ENCODE results near the gene UBE2G2. TPM values are rescaled to one million over a fixed set of nuclear protein-coding genes. Genes with fewer than 3 reads are reported as not detected.
A peak's percentile ranks its signal among the peaks of the same experiment; 100 is the strongest.

UBE2G2 gene
- total RNA-seq, 1 experiment from 2014 or later = 212 TPM

DNA sequence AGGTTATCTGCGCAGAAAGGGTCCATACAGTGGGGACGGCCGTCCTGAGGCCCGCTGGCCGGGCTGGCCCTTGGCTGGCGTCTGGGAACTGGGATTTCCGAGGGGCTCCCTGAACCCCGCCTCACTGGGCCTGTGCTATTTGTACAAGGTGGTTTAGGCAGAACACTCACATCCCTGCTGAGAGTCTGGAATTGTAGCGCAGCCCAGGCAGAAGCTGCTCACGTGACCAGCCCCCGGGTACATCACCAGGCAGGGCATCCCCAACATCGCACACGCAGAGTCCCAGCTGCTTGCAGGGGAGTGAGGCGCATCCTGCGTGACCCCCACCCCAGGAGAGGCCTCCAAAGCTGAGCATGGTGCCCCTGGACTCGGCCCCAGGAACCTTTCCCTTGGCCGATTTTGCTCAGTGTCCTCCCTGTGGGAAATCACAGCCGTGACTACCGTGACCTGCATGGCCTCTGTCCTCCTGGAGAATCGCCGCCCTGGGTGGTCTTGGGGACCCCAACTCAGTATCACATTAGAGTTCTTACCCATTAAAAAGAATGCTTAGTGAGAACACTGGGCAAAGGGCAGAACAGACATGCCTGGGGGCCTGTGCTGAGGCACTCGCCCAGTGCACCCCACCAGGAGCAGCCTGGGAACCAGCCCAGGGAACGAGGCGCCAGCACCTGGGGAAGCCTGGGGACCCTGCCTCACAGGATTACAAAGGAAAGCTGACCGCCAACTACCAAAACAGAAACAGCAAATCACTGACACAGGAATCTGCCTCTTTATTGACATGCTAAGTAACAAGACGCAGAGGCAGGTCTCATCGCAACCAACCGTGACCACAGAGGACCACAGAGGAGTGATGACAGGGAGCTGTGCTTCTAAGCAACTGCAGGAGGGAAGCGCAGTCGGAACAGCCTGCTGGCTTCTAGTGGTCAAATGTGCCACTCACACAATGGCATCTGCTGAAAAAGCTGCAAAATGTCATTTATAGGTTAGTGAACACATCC lies 33.5 kb downstream of the UBE2G2 start:
- intact Hi-C loops (cut with micrococcal nuclease; ENCODE audit: unreplicated experiment) = no loop called here
- no TSS peak for BruUV-seq (replicated peaks)
- Histone ChIP-seq H3K36me3 (ENCODE audit: insufficient read depth, low read length, poor library complexity, severe bottlenecking) (peaks cover 37% of the 10 kb centered on the region), H3K27ac (ENCODE audit: low read depth, low read length, poor library complexity, severe bottlenecking) (peak overlapping the region; percentile 55), H3K4me1 (ENCODE audit: insufficient read depth, low read length, poor library complexity, severe bottlenecking) (no peaks in the 10 kb centered on the region), H3K27me3 (replicated peaks; ENCODE audit: insufficient read depth, low read depth, low read length, poor library complexity) (no peaks in the 10 kb centered on the region), H3K9me3 (ENCODE audit: low read depth, low read length, poor library complexity, severe bottlenecking) (no peaks in the 10 kb centered on the region), H3K4me3 (ENCODE audit: low read depth, low read length, poor library complexity, severe bottlenecking) (no peak overlapping the region)
- no peak for DNase-seq (ENCODE audit: low spot score)
- TF ChIP-seq EZH2 (IDR thresholded peaks at IDR 0.05; ENCODE audit: borderline replicate concordance, low read depth, low read length, poor library complexity, severe bottlenecking) = no peak
- TF ChIP-seq, protein P1, sequence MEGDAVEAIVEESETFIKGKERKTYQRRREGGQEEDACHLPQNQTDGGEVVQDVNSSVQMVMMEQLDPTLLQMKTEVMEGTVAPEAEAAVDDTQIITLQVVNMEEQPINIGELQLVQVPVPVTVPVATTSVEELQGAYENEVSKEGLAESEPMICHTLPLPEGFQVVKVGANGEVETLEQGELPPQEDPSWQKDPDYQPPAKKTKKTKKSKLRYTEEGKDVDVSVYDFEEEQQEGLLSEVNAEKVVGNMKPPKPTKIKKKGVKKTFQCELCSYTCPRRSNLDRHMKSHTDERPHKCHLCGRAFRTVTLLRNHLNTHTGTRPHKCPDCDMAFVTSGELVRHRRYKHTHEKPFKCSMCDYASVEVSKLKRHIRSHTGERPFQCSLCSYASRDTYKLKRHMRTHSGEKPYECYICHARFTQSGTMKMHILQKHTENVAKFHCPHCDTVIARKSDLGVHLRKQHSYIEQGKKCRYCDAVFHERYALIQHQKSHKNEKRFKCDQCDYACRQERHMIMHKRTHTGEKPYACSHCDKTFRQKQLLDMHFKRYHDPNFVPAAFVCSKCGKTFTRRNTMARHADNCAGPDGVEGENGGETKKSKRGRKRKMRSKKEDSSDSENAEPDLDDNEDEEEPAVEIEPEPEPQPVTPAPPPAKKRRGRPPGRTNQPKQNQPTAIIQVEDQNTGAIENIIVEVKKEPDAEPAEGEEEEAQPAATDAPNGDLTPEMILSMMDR (conservative IDR thresholded peaks at IDR 0.05; ENCODE audit: low read depth, low read length) = no peak
- ChIA-PET POLR2A (ENCODE audit: low non-redundant PET) (no interaction called here), CTCF (no interaction called here)

GRCh38 chr21:44766818-44767354 lies 34.7 kb downstream of the UBE2G2 start:
- no peak for DNase-seq (ENCODE audit: low spot score)

GRCh38 chr21:44766014-44766817 lies 35.4 kb downstream of the UBE2G2 start:
- intact Hi-C loops (cut with micrococcal nuclease; ENCODE audit: unreplicated experiment) = no loop called here
- BruUV-seq (replicated peaks) = no TSS peak
- TF ChIP-seq, protein P1 (conservative IDR thresholded peaks at IDR 0.05; ENCODE audit: low read depth, low read length) = no peak
- TF ChIP-seq EZH2 (IDR thresholded peaks at IDR 0.05; ENCODE audit: borderline replicate concordance, low read depth, low read length, poor library complexity, severe bottlenecking) = no peak
- DNase-seq (ENCODE audit: low spot score) = no peak
- Histone ChIP-seq H3K9me3 (ENCODE audit: low read depth, low read length, poor library complexity, severe bottlenecking) (no peaks in the 10 kb centered on the region), H3K27ac (ENCODE audit: low read depth, low read length, poor library complexity, severe bottlenecking) (no peak overlapping the region), H3K4me3 (ENCODE audit: low read depth, low read length, poor library complexity, severe bottlenecking) (no peak overlapping the region), H3K36me3 (ENCODE audit: insufficient read depth, low read length, poor library complexity, severe bottlenecking) (peaks cover 18% of the 10 kb centered on the region), H3K4me1 (ENCODE audit: insufficient read depth, low read length, poor library complexity, severe bottlenecking) (no peaks in the 10 kb centered on the region), H3K27me3 (replicated peaks; ENCODE audit: insufficient read depth, low read depth, low read length, poor library complexity) (no peaks in the 10 kb centered on the region)
- ChIA-PET POLR2A (ENCODE audit: low non-redundant PET) (no interaction called here), CTCF (no interaction called here)

More at GRCh38 chr21:44766818-44767354, 34.7 kb downstream of the UBE2G2 start:
- ChIA-PET CTCF (no interaction called here), POLR2A (ENCODE audit: low non-redundant PET) (no interaction called here)
- Histone ChIP-seq H3K9me3 (ENCODE audit: low read depth, low read length, poor library complexity, severe bottlenecking) (no peaks in the 10 kb centered on the region), H3K36me3 (ENCODE audit: insufficient read depth, low read length, poor library complexity, severe bottlenecking) (peaks cover 25% of the 10 kb centered on the region), H3K4me3 (ENCODE audit: low read depth, low read length, poor library complexity, severe bottlenecking) (no peak overlapping the region), H3K27ac (ENCODE audit: low read depth, low read length, poor library complexity, severe bottlenecking) (no peak overlapping the region), H3K27me3 (replicated peaks; ENCODE audit: insufficient read depth, low read depth, low read length, poor library complexity) (no peaks in the 10 kb centered on the region), H3K4me1 (ENCODE audit: insufficient read depth, low read length, poor library complexity, severe bottlenecking) (no peaks in the 10 kb centered on the region)
- BruUV-seq (replicated peaks) = no TSS peak
- intact Hi-C loops (cut with micrococcal nuclease; ENCODE audit: unreplicated experiment) = no loop called here
- no peak for TF ChIP-seq EZH2 (IDR thresholded peaks at IDR 0.05; ENCODE audit: borderline replicate concordance, low read depth, low read length, poor library complexity, severe bottlenecking)
- TF ChIP-seq, protein P1 (conservative IDR thresholded peaks at IDR 0.05; ENCODE audit: low read depth, low read length) = no peak

Measured in A673 (cell line).